HEK293T (cell line): Measurements from ENCODE around the gene CLK3.

Experiments
- ARNT ChIP-seq: fragments of 450-650 bp; IDR thresholded peaks from 2 replicates; pipeline ENCODE4 v1.6.1; 2017; ENCODE audit warnings: mild to moderate bottlenecking
- SUZ12 ChIP-seq: fragments of 450-650 bp; IDR thresholded peaks from 2 replicates; pipeline ENCODE4 v1.6.1; 2016; ENCODE audit warnings: mild to moderate bottlenecking

- TF ChIP-seq ARNT: no peak
- TF ChIP-seq SUZ12: no peak
Observed at GRCh38 chr15:74592222-74592621, 23.4 kb upstream of the CLK3 start.
